A549 (cell line): ENCODE measurements around the gene CHPT1.

Experiments
- CHD2 ChIP-seq: fragments of 150-350 bp; IDR thresholded peaks from 2 replicates; pipeline ENCODE4 v1.6.1; 2014; ENCODE audit warnings: low read length; ENCODE audit not compliant: partially characterized antibody
- CTCF ChIP-seq: fragments of >200 bp; sonication (Bioruptor Twin); formaldehyde crosslinking; IDR thresholded peaks from 3 replicates; pipeline ENCODE4 v1.5.1; 2016
- EHF ChIP-seq: fragments of 250-450 bp; sonication (Bioruptor Pico); IDR thresholded peaks from 2 replicates; pipeline ENCODE4 v1.5.0; 2020; ENCODE audit warnings: mild to moderate bottlenecking
- EHMT2 ChIP-seq: fragments of 200-600 bp; sonication (generic); IDR thresholded peaks from 2 replicates; pipeline ENCODE4 v1.6.1; 2016; ENCODE audit warnings: antibody characterized with exemption, low read depth, mild to moderate bottlenecking, moderate library complexity
- EP300 ChIP-seq, 2 experiments: fragments of >200 bp; sonication (Bioruptor Twin); formaldehyde crosslinking; IDR thresholded peaks; 2 replicates in 1 of 2; 3 replicates in 1 of 2; pipeline ENCODE4 v1.6.1; 2016 to 2017
- MAX ChIP-seq: IDR thresholded peaks from 2 replicates; pipeline ENCODE4 v1.6.1; 2012
- USF2 ChIP-seq: fragments of 450-650 bp; IDR thresholded peaks from 2 replicates; pipeline ENCODE4 v1.6.1; 2014; ENCODE audit warnings: antibody characterized with exemption
- ZFP36 ChIP-seq: fragments of 450-650 bp; IDR thresholded peaks from 2 replicates; pipeline ENCODE4 v1.6.1; 2014; ENCODE audit warnings: borderline replicate concordance; ENCODE audit not compliant: partially characterized antibody
- ZSCAN20 ChIP-seq: fragments of 250-450 bp; sonication (Bioruptor Pico); IDR thresholded peaks from 2 replicates; pipeline ENCODE4 v1.8.0; 2022; ENCODE audit warnings: mild to moderate bottlenecking, moderate library complexity

GRCh38 chr12:101740566-101740965 lies 43.1 kb downstream of the CHPT1 start:
- no peak for TF ChIP-seq CTCF
- no peak for TF ChIP-seq ZFP36
- TF ChIP-seq EP300 (IDR thresholded peaks at IDR 0.05) = no peak
- TF ChIP-seq ZSCAN20 (CRISPR knock-in tag) = no peak
- TF ChIP-seq EHMT2 = no peak
- no peak for TF ChIP-seq MAX
- TF ChIP-seq EHF (CRISPR knock-in tag) = no peak
- TF ChIP-seq CHD2 = no peak
- TF ChIP-seq USF2 = no peak
